ENCODE data around the gene ADAM10. TPM values are rescaled to one million over a fixed set of nuclear protein-coding genes. Genes with fewer than 3 reads are reported as not detected.

Gene ADAM10
- polyA plus RNA-seq, 1 donor (not counting 4 experiments of a cell fraction or from before 2014, with no cell fraction given): 198 TPM

- dilution Hi-C loops (cut with MboI; ENCODE audit: extremely low pct_ligation_motif_present, low sequenced_read_pairs): no loop called here
- H2AFZ ChIP-seq (ENCODE audit: control insufficient read depth, low read length): no peak overlapping the region
- no peaks in the 10 kb centered on the region for H4K20me1 ChIP-seq (ENCODE audit: control insufficient read depth, extremely low read depth, insufficient read depth, low read length)
- no peak for TF ChIP-seq EZH2 (IDR thresholded peaks at IDR 0.05; ENCODE audit: low read length)
- no peak for TF ChIP-seq CTCF (optimal IDR thresholded peaks at IDR 0.05 in 1 of 3, IDR thresholded peaks at IDR 0.05 in 1 of 3, conservative IDR thresholded peaks at IDR 0.05 in 1 of 3; ENCODE audit: extremely low read depth in 1 of 3, insufficient read depth in 2 of 3, low read length in 3 of 3)
- H3K79me2 ChIP-seq (ENCODE audit: control insufficient read depth, insufficient read depth, low read length): no peaks in the 10 kb centered on the region
- no peak overlapping the region for H3K4me3 ChIP-seq (ENCODE audit: control insufficient read depth in 2 of 3, extremely low read depth in 1 of 3, insufficient read depth in 2 of 3, low read depth in 1 of 3, low read length in 3 of 3)
- no peaks in the 10 kb centered on the region for H3K9me3 ChIP-seq (ENCODE audit: control insufficient read depth, low read depth, low read length)
- no peaks in the 10 kb centered on the region for H3K4me1 ChIP-seq (ENCODE audit: control insufficient read depth, extremely low read depth, insufficient read depth, low read length)
- no peak for DNase-seq (ENCODE audit: low read depth, low spot score)
- H3K36me3 ChIP-seq (ENCODE audit: control insufficient read depth in 2 of 2, extremely low read depth in 1 of 2, insufficient read depth in 2 of 2, low read length in 2 of 2): no peaks in the 10 kb centered on the region
- no peaks in the 10 kb centered on the region for H3K27me3 ChIP-seq (ENCODE audit: control insufficient read depth, extremely low read depth, insufficient read depth, low read length)
- no peak for FAIRE-seq
- no peak overlapping the region for H3K4me2 ChIP-seq (ENCODE audit: control insufficient read depth, extremely low read depth, insufficient read depth, low read depth, low read length)
- H3K9me1 ChIP-seq (ENCODE audit: control insufficient read depth, extremely low read depth, insufficient read depth, low read length): no peaks in the 10 kb centered on the region
- no peak overlapping the region for H3K27ac ChIP-seq (ENCODE audit: control insufficient read depth, insufficient read depth, low read length)
- H3K9ac ChIP-seq (ENCODE audit: control insufficient read depth, extremely low read depth, insufficient read depth, low read length): no peak overlapping the region
Observed at GRCh38 chr15:58541410-58542087, 208.0 kb downstream of the ADAM10 start.

GRCh38 chr15:58539548-58539947 is 210.0 kb downstream of the ADAM10 start:
- Histone ChIP-seq H3K27me3 (ENCODE audit: control insufficient read depth, extremely low read depth, insufficient read depth, low read length) (no peaks in the 10 kb centered on the region), H3K79me2 (ENCODE audit: control insufficient read depth, insufficient read depth, low read length) (no peaks in the 10 kb centered on the region), H3K27ac (ENCODE audit: control insufficient read depth, insufficient read depth, low read length) (no peak overlapping the region), H3K4me1 (ENCODE audit: control insufficient read depth, extremely low read depth, insufficient read depth, low read length) (no peaks in the 10 kb centered on the region), H3K4me2 (ENCODE audit: control insufficient read depth, extremely low read depth, insufficient read depth, low read depth, low read length) (no peak overlapping the region), H3K9ac (ENCODE audit: control insufficient read depth, extremely low read depth, insufficient read depth, low read length) (no peak overlapping the region), H3K4me3 (ENCODE audit: control insufficient read depth in 2 of 3, extremely low read depth in 1 of 3, insufficient read depth in 2 of 3, low read depth in 1 of 3, low read length in 3 of 3) (no peak overlapping the region), H2AFZ (ENCODE audit: control insufficient read depth, low read length) (no peak overlapping the region), H3K9me3 (ENCODE audit: control insufficient read depth, low read depth, low read length) (no peaks in the 10 kb centered on the region), H4K20me1 (ENCODE audit: control insufficient read depth, extremely low read depth, insufficient read depth, low read length) (no peaks in the 10 kb centered on the region), H3K36me3 (ENCODE audit: control insufficient read depth in 2 of 2, extremely low read depth in 1 of 2, insufficient read depth in 2 of 2, low read length in 2 of 2) (no peaks in the 10 kb centered on the region), H3K9me1 (ENCODE audit: control insufficient read depth, extremely low read depth, insufficient read depth, low read length) (no peaks in the 10 kb centered on the region)
- TF ChIP-seq CTCF (optimal IDR thresholded peaks at IDR 0.05 in 1 of 3, IDR thresholded peaks at IDR 0.05 in 1 of 3, conservative IDR thresholded peaks at IDR 0.05 in 1 of 3; ENCODE audit: extremely low read depth in 1 of 3, insufficient read depth in 2 of 3, low read length in 3 of 3) (no peak), EZH2 (IDR thresholded peaks at IDR 0.05; ENCODE audit: low read length) (no peak)
- dilution Hi-C loops (cut with MboI; ENCODE audit: extremely low pct_ligation_motif_present, low sequenced_read_pairs): no loop called here
- DNase-seq (ENCODE audit: low read depth, low spot score) (no peak), FAIRE-seq (no peak)
